Left ventricle myocardium superior (tissue), 1 donor: ENCODE data around the gene TRIM72. TPM values are rescaled to one million over a fixed set of nuclear protein-coding genes. Genes with fewer than 3 reads are reported as not detected.
"Not testable (repeated sequence)": the region's sequence is repeated elsewhere in the genome, so short reads cannot be mapped to it uniquely, and the experiment has no call there.

Experiments
- ATAC-seq: fragments of 200-7000 bp; cut with Tn5 transposase; one replicate; pipeline ENCODE4 v1.9.1; 2020; ENCODE audit warnings: mild to moderate bottlenecking, moderate library complexity
- DNase-seq: peaks from one replicate; pipeline ENCODE4 v3.0.0-alpha.2; 2020
- intact Hi-C: fragments of 100-400 bp; cut with micrococcal nuclease; formaldehyde crosslinking; loops from one replicate; pipeline ENCODE4 v1.11.0; 2022
- total RNA-seq: library from RNA; stranded (reverse); fragmentation: NEBNext Ultra II Directional; extraction: Animal tissue kit (Norgen Biotek cat#: 25700); gene quantifications from one replicate; pipeline ENCODE4 v1.2.1, GENCODE V29; 2021
- donor health status: DM: no; HTN: yes; CAD: no; lungs with severe emphysema.

Gene TRIM72
- total RNA-seq, 1 donor from 2014 or later = 0.40 TPM

- ATAC-seq (no peak), DNase-seq (no peak)
- intact Hi-C loops = no loop called here
Measured at GRCh38 chr16:31188450-31189411, 25.2 kb upstream of the TRIM72 start.

- no peak for DNase-seq
- ATAC-seq = no peak
- intact Hi-C loops = no loop called here
Measured at GRCh38 chr16:31189412-31189778, 24.5 kb upstream of the TRIM72 start.

GRCh38 chr16:31190061-31190460, 23.9 kb upstream of the TRIM72 start:
- DNase-seq (no peak), ATAC-seq (no peak)
- intact Hi-C loops = no loop called here

GRCh38 chr16:31190818-31191444, 23.0 kb upstream of the TRIM72 start:
- DNase-seq = no peak
- no peak for ATAC-seq
- intact Hi-C loops = no loop called here

- intact Hi-C loops = no loop called here
- no peak for ATAC-seq
Measured at GRCh38 chr16:31191697-31192428, 22.1 kb upstream of the TRIM72 start.

GRCh38 chr16:31192856-31193642, 20.9 kb upstream of the TRIM72 start:
- DNase-seq = no peak
- intact Hi-C loops = no loop called here

More at GRCh38 chr16:31191697-31192428, 22.1 kb upstream of the TRIM72 start:
- no peak for DNase-seq

GRCh38 chr16:31193874-31194273, 20.0 kb upstream of the TRIM72 start:
- no peak for ATAC-seq
- intact Hi-C loops = no loop called here
- no peak for DNase-seq

More at GRCh38 chr16:31192856-31193642, 20.9 kb upstream of the TRIM72 start:
- ATAC-seq = no peak

GRCh38 chr16:31194898-31195297, 19.0 kb upstream of the TRIM72 start:
- intact Hi-C loops = no loop called here
- ATAC-seq (no peak), DNase-seq (no peak)

GRCh38 chr16:31195861-31196260, 18.1 kb upstream of the TRIM72 start:
- intact Hi-C loops, ATAC-seq, DNase-seq: not testable (repeated sequence)

- intact Hi-C loops = no loop called here
- DNase-seq (no peak), ATAC-seq (no peak)
Measured at GRCh38 chr16:31196324-31197088, 17.4 kb upstream of the TRIM72 start.

GRCh38 chr16:31198207-31198882, 15.6 kb upstream of the TRIM72 start:
- ATAC-seq (no peak), DNase-seq (no peak)
- intact Hi-C loops = no loop called here

GRCh38 chr16:31199430-31200041, 14.4 kb upstream of the TRIM72 start:
- intact Hi-C loops = no loop called here
- no peak for ATAC-seq

GRCh38 chr16:31200111-31200510, 13.8 kb upstream of the TRIM72 start:
- ATAC-seq, intact Hi-C loops, DNase-seq: not testable (repeated sequence)

More at GRCh38 chr16:31199430-31200041, 14.4 kb upstream of the TRIM72 start:
- DNase-seq = no peak

GRCh38 chr16:31200821-31201568, 12.9 kb upstream of the TRIM72 start:
- DNase-seq (no peak), ATAC-seq (no peak)
- intact Hi-C loops = no loop called here

GRCh38 chr16:31201582-31202413, 12.1 kb upstream of the TRIM72 start:
- peak; percentile 52 for DNase-seq
- intact Hi-C loops = no loop called here

More at GRCh38 chr16:31201582-31202413, 12.1 kb upstream of the TRIM72 start:
- peak; percentile 69 for ATAC-seq
